ENCODE measurements around the gene ANP32A.
"Not testable (repeated sequence)": the region's sequence is repeated elsewhere in the genome, so short reads cannot be mapped to it uniquely, and the experiment has no call there.

Gene ANP32A

GRCh38 chr15:68820295-68821189 is at the start of gene ANP32A:
Gene ANP32A (minus strand): TSS chr15:68820895. CDS start chr15:68820751, 144 bp downstream.
- peak; percentile 99 for DNase-seq

GRCh38 chr15:68868296-68868695 is 47.6 kb upstream of the ANP32A start:
- DNase-seq: no peak

DNA sequence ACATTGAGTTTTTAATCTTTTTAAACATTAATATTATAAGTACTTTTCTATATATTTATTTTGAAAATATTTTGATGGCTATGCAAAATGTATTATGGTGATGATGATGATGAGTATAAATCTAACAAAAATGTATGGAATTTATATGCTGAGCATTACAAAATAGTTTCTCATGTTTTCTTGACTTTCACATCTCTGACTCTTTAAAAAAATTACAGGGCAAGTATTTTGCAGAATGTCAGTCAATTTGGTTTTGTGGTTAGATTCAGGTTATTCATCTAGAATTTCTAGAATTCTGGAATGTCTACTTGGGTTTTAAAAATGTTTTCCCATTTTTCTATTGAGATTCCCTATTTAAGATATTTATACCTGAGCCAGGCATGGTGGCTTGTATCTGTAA is 41.7 kb upstream of the ANP32A start:
- DNase-seq: no peak

DNA sequence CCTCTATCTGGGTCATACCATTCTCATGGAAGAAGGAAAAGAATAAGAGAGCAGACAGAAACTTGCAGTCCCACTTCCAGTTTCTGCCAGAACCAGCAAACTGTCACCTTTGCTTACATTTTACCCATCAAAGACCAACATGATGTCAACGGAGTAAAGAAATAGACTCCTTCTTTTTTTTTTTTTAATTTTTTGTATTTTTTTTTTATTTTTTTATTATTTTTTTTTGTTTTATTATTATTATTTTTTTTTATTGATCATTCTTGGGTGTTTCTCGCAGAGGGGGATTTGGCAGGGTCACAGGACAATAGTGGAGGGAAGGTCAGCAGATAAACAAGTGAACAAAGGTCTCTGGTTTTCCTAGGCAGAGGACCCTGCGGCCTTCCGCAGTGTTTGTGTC is 38.0 kb upstream of the ANP32A start:
- not testable (repeated sequence) for DNase-seq

- DNase-seq: not testable (repeated sequence)
Measured at GRCh38 chr15:68857443-68857842, 36.7 kb upstream of the ANP32A start.

DNA sequence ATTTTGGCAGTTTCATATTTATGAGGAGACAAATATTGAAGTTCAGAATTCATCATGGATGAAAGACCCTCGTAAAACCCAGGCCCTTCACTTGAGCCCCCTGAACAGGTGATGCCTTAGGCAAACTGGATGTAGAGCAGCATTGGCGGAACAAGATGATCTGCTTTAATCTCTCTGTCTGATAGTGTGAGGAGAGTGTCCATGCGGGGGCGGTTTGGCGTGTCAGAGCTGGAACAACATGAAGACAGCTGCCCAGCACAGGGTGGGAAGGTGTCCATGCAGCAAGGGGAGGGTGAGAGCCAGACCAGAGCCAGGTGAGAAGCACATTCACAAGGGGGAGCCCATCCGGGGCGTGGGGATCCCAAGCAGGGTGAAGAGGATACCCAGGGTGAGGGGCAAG is 31.8 kb upstream of the ANP32A start:
- DNase-seq: no peak

- DNase-seq: no peak
Measured at GRCh38 chr15:68851971-68852370, 31.3 kb upstream of the ANP32A start.

- no peak for DNase-seq
Measured at GRCh38 chr15:68849497-68849896, 28.8 kb upstream of the ANP32A start.

DNA sequence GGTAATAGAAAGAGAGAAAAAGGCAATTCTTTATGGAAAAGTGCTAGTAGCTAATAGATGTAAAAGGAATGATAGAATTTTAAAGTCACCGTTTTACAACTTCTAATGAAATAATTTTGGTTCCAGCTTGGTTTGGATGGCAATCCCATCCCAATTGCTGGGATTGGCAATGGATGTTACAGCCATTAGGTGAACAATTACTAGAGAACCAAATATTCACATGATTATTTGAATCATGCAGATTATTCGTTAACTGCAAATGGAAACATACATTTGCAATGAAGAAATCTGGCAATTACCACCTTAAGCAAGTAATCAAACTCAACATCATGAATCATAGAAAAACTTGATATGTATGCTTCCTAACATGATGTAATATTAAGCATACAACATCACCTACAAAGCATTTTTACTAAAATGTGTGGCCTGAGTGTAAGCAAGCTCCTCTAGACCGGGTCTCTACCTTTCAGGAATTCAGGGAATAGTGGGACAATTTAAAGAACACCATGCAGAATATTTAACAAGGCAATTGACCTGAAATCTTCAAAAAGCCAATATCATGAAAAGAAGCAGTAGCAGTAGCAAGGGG is 26.2 kb upstream of the ANP32A start:
- no peak for DNase-seq

DNA sequence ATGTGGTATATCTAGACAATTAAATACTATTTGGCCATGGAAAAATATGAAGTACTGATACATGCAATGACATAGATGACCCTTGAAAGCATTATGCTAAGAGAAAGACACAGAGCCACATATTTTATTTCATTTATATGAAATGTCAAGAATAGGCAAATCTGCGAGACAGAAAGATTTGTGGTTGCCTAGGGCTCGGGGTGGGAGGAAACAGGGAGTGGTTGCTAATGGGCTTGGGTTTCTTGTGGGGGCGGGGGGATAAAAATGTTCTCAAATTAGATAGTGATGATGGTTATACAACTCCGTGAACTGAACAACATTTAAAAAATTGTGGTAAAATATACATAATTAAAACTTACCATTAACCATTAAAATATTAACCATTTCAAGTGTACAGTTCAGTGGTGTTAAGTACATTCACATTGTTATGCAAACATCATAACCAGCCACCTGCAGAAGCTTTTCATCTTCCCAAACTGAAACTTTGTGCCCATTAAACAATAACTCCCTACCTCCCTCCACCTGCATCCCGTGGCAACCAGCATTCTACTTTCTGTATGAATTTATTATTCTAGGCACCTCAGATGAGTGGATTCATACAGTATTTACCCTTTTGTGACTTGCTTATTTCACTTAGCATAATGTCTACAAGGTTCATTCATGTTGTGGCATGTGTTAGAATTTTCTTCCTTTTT is 24.3 kb upstream of the ANP32A start:
- DNase-seq: no peak

DNA sequence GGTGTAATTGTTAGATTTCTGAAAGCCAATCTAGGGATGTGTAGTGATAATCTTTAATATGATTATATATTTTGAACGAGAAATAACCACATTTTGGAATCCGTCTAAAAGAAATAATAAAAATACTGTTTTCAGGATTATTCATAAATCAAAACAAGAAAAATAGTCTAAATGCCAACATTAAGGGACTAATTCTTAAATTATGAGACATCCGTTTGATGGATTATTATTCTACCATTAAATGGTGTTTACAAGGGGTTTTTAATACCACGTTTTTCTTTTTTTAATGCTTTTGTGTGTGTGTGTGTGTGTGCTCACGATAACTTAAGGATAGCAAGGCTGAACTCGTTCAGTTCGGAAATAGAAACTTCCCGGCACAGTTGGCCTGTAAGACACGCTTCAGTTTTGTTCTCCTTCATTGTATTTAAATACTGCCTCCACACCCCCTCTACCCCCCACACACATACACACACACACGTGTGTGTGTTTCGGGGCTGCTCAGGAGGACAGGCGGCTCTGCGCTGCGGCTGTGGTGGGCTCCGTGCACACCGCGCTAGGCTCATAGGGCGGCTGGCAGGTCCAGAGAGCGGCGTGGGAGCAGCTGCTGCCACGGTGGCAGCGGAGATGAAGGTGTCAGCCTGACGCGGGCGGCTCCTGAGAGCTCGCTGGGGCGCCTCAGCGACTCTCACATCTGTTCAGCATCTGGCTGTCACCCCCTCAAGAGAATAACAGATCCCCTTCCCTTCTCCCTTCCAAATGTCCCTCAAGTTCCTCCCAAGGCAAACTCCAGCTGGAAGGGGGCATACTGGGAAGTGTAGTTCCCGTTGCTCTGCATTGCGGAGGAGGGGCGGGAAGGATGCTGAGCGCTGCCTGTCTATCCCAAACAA is 23.0 kb upstream of the ANP32A start:
- DNase-seq: peak; percentile 40

DNA sequence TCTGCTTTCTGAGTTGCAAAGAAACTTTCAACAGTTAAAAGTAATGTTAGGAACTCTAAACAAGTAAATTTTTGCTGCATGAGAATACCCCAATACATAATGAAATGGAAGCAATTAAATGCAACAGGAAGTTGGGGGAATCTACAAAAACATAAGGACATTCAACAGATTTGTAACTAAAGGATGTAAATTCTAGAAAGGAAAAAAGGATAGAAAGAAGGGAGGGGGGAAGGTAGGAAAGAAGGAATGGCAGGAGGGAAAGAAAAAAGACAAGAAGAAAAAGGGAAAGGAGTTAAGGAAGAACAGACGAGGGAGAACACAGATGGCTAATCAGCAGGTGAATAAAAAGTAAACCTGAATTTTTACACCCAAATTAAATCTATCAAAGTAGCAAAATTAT is 22.3 kb upstream of the ANP32A start:
- DNase-seq: no peak

- no peak for DNase-seq
Measured at GRCh38 chr15:68834346-68834745, 13.7 kb upstream of the ANP32A start.

DNA sequence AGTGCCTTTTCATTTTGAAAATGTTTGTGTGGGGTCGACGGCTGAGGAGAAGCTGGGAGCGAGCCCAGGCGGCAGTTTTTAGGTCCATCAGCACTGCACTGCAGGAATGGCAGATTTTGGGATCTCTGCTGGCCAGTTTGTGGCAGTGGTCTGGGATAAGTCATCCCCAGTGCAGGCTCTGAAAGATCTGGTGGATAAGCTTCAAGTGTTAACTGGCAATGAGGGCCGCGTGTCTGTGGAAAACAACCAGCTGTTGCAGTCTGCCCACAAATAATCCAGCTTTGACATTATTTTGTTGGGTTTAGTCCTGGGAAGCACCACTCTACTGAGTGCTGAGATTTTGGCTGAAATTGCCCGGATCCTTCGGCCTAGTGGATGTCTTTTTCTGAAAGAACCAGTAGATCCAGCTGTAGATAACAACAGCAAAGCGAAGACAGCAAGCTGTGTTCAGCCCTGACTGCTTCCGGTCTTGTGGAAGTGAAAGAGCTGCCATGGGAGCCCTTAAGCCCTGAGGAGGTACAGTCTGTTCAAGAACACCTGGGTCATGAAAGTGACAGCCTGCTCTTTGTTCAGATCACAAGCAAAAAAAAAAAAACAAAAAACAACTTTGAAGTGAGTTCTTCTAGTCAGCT is 13.1 kb upstream of the ANP32A start:
- no peak for DNase-seq

GRCh38 chr15:68830141-68830785 is 9.6 kb upstream of the ANP32A start:
- no peak for DNase-seq

- no peak for DNase-seq
Measured at GRCh38 chr15:68829068-68829467, 8.4 kb upstream of the ANP32A start.

DNA sequence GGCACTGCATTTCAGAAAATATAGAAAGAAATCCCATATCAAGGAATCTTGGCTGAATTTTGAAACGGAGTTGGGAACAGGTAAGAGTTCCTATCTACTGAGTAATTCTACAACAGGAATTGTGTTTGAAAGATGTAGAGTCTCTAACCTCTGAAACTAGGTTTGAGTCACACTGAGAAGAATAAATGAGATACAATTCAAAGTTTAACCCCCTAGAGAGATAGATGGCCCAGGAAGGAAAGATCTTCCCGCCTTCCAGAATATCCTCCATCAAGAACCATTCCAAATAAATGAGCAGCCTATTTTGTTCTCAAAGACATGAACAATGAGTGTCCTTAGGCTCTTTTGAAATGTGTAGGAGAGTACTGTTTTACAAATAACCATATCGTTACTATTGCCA is 2.9 kb upstream of the ANP32A start:
- DNase-seq: no peak

DNA sequence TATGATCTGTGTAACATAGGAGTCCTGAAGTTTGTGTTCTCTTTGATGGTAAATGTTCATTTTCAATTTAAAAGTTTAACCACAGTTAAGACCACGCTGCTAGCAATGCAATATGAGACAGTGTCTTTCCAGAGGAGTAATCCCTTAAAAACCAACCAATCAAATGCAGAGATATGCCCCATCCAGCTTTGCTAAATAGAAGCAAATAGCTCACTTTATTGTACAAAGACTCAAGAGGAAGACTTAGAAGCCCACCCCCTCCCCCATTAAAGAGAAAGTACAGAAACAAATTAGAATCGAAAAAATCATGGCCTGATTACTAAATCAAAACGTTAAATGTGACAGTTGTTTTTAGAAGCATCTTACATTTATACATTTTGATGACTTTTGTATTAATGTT is 2.1 kb upstream of the ANP32A start:
- DNase-seq: no peak

- DNase-seq: no peak
Measured at GRCh38 chr15:68821841-68822381, 1.2 kb upstream of the ANP32A start.

DNA sequence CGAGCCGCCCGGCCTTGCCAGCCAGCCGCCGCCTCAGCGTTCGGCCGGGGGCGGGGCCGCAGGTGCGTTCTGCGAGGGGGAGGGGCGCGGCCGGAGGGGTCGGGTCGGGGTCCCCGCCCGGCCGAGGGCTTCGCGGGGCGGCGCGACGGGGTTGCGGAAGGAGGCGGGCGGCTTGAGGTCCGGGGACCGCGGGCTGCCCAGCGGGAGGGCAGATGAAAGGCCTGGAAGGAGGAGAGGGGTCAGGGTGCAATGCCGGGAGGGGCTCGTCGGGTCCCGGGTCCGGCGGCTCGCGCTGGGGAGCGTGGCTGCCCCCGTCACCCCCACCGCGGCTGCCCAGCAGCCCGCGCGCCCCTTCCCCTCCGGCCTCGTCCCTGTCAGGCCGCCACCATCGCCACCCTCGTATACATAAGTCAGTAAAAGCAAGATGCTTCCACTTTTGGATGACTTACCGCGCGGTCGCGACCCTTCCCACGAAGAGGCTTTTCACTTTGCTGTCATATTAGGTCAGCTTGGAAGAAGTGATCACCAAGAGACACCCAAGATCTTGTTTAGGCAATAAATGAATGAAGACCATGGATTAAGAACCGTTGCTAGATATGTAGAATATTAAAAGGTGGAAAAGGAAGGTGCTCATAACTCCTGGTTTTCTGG is 620 bp upstream of the ANP32A start:
- peak; percentile 18 for DNase-seq

Measured in stimulated activated CD4-positive, alpha-beta T cell treated with anti-CD3 and anti-CD28 coated beads, Interleukin-4, amount 100 ng/mL, for 1 hour (primary cell).